HFF-Myc (cell line): Measurements from ENCODE around the gene MIER1.

Experiments
- DNase-seq: peaks from one replicate; pipeline ENCODE4 v3.0.0-alpha.2; 2011; ENCODE audit warnings: low read depth; ENCODE audit errors: extremely low read depth
- H3K4me3 ChIP-seq: replicated peaks from 2 replicates; pipeline ENCODE4 v1.5.1; 2011; ENCODE audit warnings: low read depth, mild to moderate bottlenecking, control low read depth, low read length
- CTCF ChIP-seq: IDR thresholded peaks from 2 replicates; pipeline ENCODE4 v1.5.1; 2012; ENCODE audit warnings: mild to moderate bottlenecking, low read depth, low read length, control low read depth; ENCODE audit errors: missing control alignments

Gene MIER1

GRCh38 chr1:67005068-67005467, 80.3 kb downstream of the MIER1 start:
- DNase-seq = no peak
- no peak overlapping the region for H3K4me3 ChIP-seq
- no peak for TF ChIP-seq CTCF

- DNase-seq = no peak
- H3K4me3 ChIP-seq = no peak overlapping the region
- TF ChIP-seq CTCF = no peak
Measured at GRCh38 chr1:67009792-67010191, 85.0 kb downstream of the MIER1 start.

GRCh38 chr1:67013573-67013972, 88.8 kb downstream of the MIER1 start:
- DNase-seq = no peak
- no peak for TF ChIP-seq CTCF
- no peak overlapping the region for H3K4me3 ChIP-seq

- no peak for DNase-seq
- no peak overlapping the region for H3K4me3 ChIP-seq
- no peak for TF ChIP-seq CTCF
Measured at GRCh38 chr1:67018574-67018973, 93.8 kb downstream of the MIER1 start.

- H3K4me3 ChIP-seq = no peak overlapping the region
- no peak for DNase-seq
- no peak for TF ChIP-seq CTCF
Measured at GRCh38 chr1:67019121-67019520, 94.3 kb downstream of the MIER1 start.

- TF ChIP-seq CTCF = no peak
- peak; percentile 24 for DNase-seq
- H3K4me3 ChIP-seq = no peak overlapping the region
Measured at GRCh38 chr1:67019600-67020136, 94.9 kb downstream of the MIER1 start.

GRCh38 chr1:67020304-67020703, 95.5 kb downstream of the MIER1 start:
- no peak overlapping the region for H3K4me3 ChIP-seq
- no peak for DNase-seq
- no peak for TF ChIP-seq CTCF
